A673 (cell line): ENCODE data around the gene HDAC7. TPM values are rescaled to one million over a fixed set of nuclear protein-coding genes. Genes with fewer than 3 reads are reported as not detected.

ENCODE experiments used
- BruUV-seq: library from RNA; stranded (reverse); fragments of 400-500 nt; replicated peaks from 2 replicates; lab custom pipeline; 2021; lab: Mats Ljungman, UMichigan
- CTCF ChIA-PET: fragments of 300-600 bp; sonication (Branson Sonifier 250); formaldehyde crosslinking; loops from one replicate; lab custom pipeline; 2022; ENCODE audit warnings: antibody characterized with exemption; lab: Charles Lee
- POLR2A ChIA-PET: fragments of 300-600 bp; sonication (Branson Sonifier 250); formaldehyde crosslinking; loops from one replicate; lab custom pipeline; 2022; ENCODE audit warnings: antibody characterized with exemption; ENCODE audit not compliant: low non-redundant PET; lab: Charles Lee
- DNase-seq: peaks from one replicate; pipeline ENCODE4 v3.0.0-alpha.2; 2015; ENCODE audit warnings: low spot score
- H3K27ac ChIP-seq: fragments of 200-600 bp; sonication (generic); 2 replicates; pipeline ENCODE4 v1.5.1; 2016; ENCODE audit warnings: mixed run types, low read depth, mild to moderate bottlenecking, mixed read lengths, antibody characterized with exemption, low read length; ENCODE audit not compliant: poor library complexity, severe bottlenecking
- H3K27me3 ChIP-seq: fragments of 200-600 bp; sonication (generic); replicated peaks from 2 replicates; pipeline ENCODE4 v1.6.1; 2017; ENCODE audit warnings: mixed run types, low read depth, mild to moderate bottlenecking, mixed read lengths, antibody characterized with exemption, low read length; ENCODE audit not compliant: insufficient read depth, poor library complexity
- H3K36me3 ChIP-seq: fragments of 200-600 bp; sonication (generic); 2 replicates; pipeline ENCODE4 v1.6.1; 2016; ENCODE audit warnings: mixed run types, mild to moderate bottlenecking, mixed read lengths, antibody characterized with exemption, low read length; ENCODE audit not compliant: insufficient read depth, poor library complexity, severe bottlenecking
- H3K4me1 ChIP-seq: fragments of 200-600 bp; sonication (generic); 2 replicates; pipeline ENCODE4 v1.6.1; 2017; ENCODE audit warnings: mixed run types, mild to moderate bottlenecking, mixed read lengths, antibody characterized with exemption, low read length; ENCODE audit not compliant: insufficient read depth, poor library complexity, severe bottlenecking
- H3K4me3 ChIP-seq: fragments of 200-600 bp; sonication (generic); 2 replicates; pipeline ENCODE4 v1.5.1; 2016; ENCODE audit warnings: low read depth, mixed run types, mild to moderate bottlenecking, mixed read lengths, low read length; ENCODE audit not compliant: poor library complexity, severe bottlenecking
- H3K9me3 ChIP-seq: fragments of 200-600 bp; sonication (generic); 2 replicates; pipeline ENCODE4 v1.6.1; 2016; ENCODE audit warnings: mixed run types, low read depth, mild to moderate bottlenecking, mixed read lengths, antibody characterized with exemption, low read length; ENCODE audit not compliant: poor library complexity, severe bottlenecking
- CTCF ChIP-seq: fragments of 300-800, 200-600 bp; sonication (generic); conservative IDR thresholded peaks from 2 replicates; pipeline ENCODE4 v1.5.1; 2017; ENCODE audit warnings: low read depth, mild to moderate bottlenecking, antibody characterized with exemption, low read length, moderate library complexity, mixed read lengths
- EZH2 ChIP-seq: fragments of 200-600 bp; sonication (generic); IDR thresholded peaks from 2 replicates; pipeline ENCODE4 v1.6.1; 2017; ENCODE audit warnings: borderline replicate concordance, low read depth, mild to moderate bottlenecking, mixed read lengths, antibody characterized with exemption, low read length; ENCODE audit not compliant: poor library complexity, severe bottlenecking
- intact Hi-C: fragments of 100-400 bp; cut with micrococcal nuclease; formaldehyde crosslinking; loops from one replicate; pipeline ENCODE4 v1.10.0; 2022; ENCODE audit not compliant: unreplicated experiment
- total RNA-seq: library from RNA; stranded (reverse); gene quantifications from 2 replicates; pipeline ENCODE4 v1.2.3, GENCODE V29; 2021

Gene HDAC7
- total RNA-seq, 1 experiment from 2014 or later = 58.9 TPM

- Histone ChIP-seq H3K27ac (no peak overlapping the region), H3K9me3 (no peaks in the 10 kb centered on the region), H3K4me1 (no peaks in the 10 kb centered on the region), H3K36me3 (no peaks in the 10 kb centered on the region), H3K4me3 (no peak overlapping the region), H3K27me3 (no peaks in the 10 kb centered on the region)
- DNase-seq = no peak
- TF ChIP-seq CTCF (no peak), EZH2 (no peak)
- POLR2A ChIA-PET = interaction anchor here (0.7 kb wide), 1 partner anchor 151 kb away, joined by 8 read pairs; the partner anchor contains the start of gene RPAP3
- intact Hi-C loops = no loop called here
- BruUV-seq = no TSS peak
- CTCF ChIA-PET = no interaction called here
Observed at GRCh38 chr12:47856721-47857575, 37.2 kb upstream of the HDAC7 start.

- H3K4me3 ChIP-seq = no peak overlapping the region
- H3K4me1 ChIP-seq = no peaks in the 10 kb centered on the region
- DNase-seq = no peak
- H3K27me3 ChIP-seq = no peaks in the 10 kb centered on the region
- POLR2A ChIA-PET = no interaction called here
- no TSS peak for BruUV-seq
- intact Hi-C loops = no loop called here
- no peaks in the 10 kb centered on the region for H3K9me3 ChIP-seq
- TF ChIP-seq EZH2 (no peak), CTCF (no peak)
- no peaks in the 10 kb centered on the region for H3K36me3 ChIP-seq
- CTCF ChIA-PET = no interaction called here
- no peak overlapping the region for H3K27ac ChIP-seq
Observed at GRCh38 chr12:47856094-47856493, 36.4 kb upstream of the HDAC7 start.

- DNase-seq = no peak
- Histone ChIP-seq H3K4me3 (no peak overlapping the region), H3K27ac (no peak overlapping the region), H3K36me3 (no peaks in the 10 kb centered on the region), H3K27me3 (no peaks in the 10 kb centered on the region), H3K4me1 (no peaks in the 10 kb centered on the region), H3K9me3 (no peaks in the 10 kb centered on the region)
- TF ChIP-seq CTCF = no peak
- TF ChIP-seq EZH2 = no peak
- no TSS peak for BruUV-seq
- ChIA-PET CTCF (no interaction called here), POLR2A (no interaction called here)
- intact Hi-C loops = no loop called here
Observed at GRCh38 chr12:47855502-47855901, 35.8 kb upstream of the HDAC7 start.
